HFFc6 (cell line): ENCODE data around the gene VPS39. TPM values are rescaled to one million over a fixed set of nuclear protein-coding genes. Genes with fewer than 3 reads are reported as not detected.

ENCODE experiments used
- DNase-seq: peaks from one replicate; pipeline ENCODE4 v3.0.0-alpha.2; 2018
- H3K27ac Mint-ChIP-seq: 2 replicates; pipeline ENCODE4 v1.8.0; 2020; ENCODE audit warnings: mild to moderate bottlenecking, mixed read lengths
- H3K27me3 Mint-ChIP-seq: 2 replicates; pipeline ENCODE4 v1.8.0; 2021; ENCODE audit warnings: mild to moderate bottlenecking, moderate library complexity, mixed read lengths; ENCODE audit not compliant: insufficient read depth
- H3K36me3 Mint-ChIP-seq: 2 replicates; pipeline ENCODE4 v1.8.0; 2021; ENCODE audit warnings: low read depth, mixed read lengths
- H3K4me1 Mint-ChIP-seq: 2 replicates; pipeline ENCODE4 v1.8.0; 2020; ENCODE audit warnings: low read depth, mixed read lengths
- H3K4me3 Mint-ChIP-seq: 2 replicates; pipeline ENCODE4 v1.8.0; 2020; ENCODE audit warnings: mild to moderate bottlenecking, moderate library complexity, mixed read lengths
- H3K9me3 Mint-ChIP-seq: 2 replicates; pipeline ENCODE4 v1.8.0; 2020; ENCODE audit warnings: mild to moderate bottlenecking, mixed read lengths
- total RNA-seq, 6 experiments: library from RNA; stranded (reverse); fragmentation: NEBNext Ultra II Directional; extraction: Animal tissue kit (Norgen Biotek cat#: 25700); gene quantifications; 2 replicates in 1 of 6; 3 replicates in 5 of 6; pipeline ENCODE4 v1.2.3, GENCODE V29; 2021
- TF ChIP-seq, protein P1 (sequence below): fragments of 200-600 bp; sonication (generic); IDR thresholded peaks from 2 replicates; pipeline ENCODE4 v1.5.0; 2021; ENCODE audit warnings: antibody characterized with exemption, mild to moderate bottlenecking

VPS39 gene
- total RNA-seq, 6 experiments from 2014 or later, result 51.1 to 58.5 (median 52.8) TPM

DNA sequence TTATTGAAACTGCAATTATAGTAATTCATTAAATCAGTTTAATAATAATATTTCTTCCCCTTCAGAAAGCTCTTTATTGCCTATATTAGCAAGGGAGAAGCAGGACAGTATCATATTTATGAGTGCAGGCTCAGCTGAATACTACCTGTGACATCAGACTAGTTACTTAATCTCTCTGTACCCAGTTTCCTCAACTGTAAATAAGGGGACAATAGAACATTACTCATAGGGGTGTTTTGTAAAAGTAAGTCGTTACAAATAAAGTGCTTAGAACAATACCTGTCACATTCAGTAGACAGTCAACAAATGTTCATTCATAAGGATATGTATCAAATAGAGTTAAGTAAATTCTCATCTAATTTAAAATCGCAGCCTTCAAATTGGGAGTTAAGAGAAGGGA, 12.1 kb upstream of the VPS39 start:
- Mint-ChIP-seq H3K27me3 (no peaks in the 10 kb centered on the region; the same call in 1 of the 2 replicates), H3K4me1 (peaks cover 9% of the 10 kb centered on the region), H3K9me3 (no peaks in the 10 kb centered on the region), H3K36me3 (peaks cover 16% of the 10 kb centered on the region), H3K4me3 (no peak overlapping the region), H3K27ac (no peak overlapping the region)
- TF ChIP-seq, protein P1, sequence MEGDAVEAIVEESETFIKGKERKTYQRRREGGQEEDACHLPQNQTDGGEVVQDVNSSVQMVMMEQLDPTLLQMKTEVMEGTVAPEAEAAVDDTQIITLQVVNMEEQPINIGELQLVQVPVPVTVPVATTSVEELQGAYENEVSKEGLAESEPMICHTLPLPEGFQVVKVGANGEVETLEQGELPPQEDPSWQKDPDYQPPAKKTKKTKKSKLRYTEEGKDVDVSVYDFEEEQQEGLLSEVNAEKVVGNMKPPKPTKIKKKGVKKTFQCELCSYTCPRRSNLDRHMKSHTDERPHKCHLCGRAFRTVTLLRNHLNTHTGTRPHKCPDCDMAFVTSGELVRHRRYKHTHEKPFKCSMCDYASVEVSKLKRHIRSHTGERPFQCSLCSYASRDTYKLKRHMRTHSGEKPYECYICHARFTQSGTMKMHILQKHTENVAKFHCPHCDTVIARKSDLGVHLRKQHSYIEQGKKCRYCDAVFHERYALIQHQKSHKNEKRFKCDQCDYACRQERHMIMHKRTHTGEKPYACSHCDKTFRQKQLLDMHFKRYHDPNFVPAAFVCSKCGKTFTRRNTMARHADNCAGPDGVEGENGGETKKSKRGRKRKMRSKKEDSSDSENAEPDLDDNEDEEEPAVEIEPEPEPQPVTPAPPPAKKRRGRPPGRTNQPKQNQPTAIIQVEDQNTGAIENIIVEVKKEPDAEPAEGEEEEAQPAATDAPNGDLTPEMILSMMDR, result no peak
- DNase-seq, result no peak

DNA sequence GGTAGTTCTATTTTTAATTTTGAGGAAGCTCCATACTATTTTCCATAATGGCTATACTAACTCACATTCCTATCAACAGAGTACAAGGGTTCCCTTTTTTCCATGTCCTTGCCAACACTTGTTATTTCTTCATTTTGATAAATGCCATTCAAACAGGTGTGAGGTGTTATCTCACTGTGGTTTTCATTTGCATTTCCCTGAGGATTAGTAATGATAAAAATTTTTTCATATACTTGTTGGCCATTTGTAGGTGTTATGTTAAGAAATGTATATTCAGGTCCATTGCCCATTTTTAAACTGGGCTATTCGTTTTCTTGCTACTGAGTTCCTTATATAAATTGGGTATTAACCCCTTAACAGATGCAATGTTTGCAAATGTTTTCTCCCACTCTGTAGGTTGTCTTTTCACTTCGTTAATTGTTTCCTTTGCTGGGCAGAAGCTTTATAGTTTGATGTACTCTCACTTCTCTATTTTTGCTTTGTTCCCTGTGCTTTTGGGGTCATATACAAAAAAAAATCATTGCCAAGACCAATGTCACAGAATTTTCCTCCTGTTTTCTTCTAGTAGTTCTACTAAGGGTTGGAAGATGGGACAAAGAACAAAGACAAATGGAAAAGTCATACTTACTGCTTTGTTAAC, 11.0 kb upstream of the VPS39 start:
- Mint-ChIP-seq H3K4me1 (peaks cover 9% of the 10 kb centered on the region), H3K27me3 (no peaks in the 10 kb centered on the region; the same call in 1 of the 2 replicates), H3K36me3 (peaks cover 12% of the 10 kb centered on the region), H3K4me3 (no peak overlapping the region), H3K27ac (no peak overlapping the region), H3K9me3 (no peaks in the 10 kb centered on the region)
- DNase-seq, result no peak
- TF ChIP-seq, protein P1, result no peak

DNA sequence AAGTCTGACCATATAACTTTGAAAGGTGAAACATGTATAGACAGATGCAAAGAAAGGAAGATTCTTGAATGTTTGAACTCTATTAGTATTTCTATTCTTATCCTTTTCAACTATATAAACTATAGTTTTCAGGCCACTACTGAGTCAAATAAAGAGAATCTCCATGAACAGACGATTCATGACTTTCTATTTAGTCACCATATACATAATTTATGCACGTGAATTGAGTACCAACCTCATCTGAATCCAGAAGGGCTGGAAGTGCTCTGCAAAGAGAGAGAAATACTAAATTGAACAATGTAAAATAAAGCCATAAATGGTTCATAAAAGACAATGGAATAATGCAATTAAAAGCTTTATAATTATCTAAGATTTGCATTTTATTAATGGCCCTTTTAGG, 9.5 kb upstream of the VPS39 start:
- Mint-ChIP-seq H3K27me3 (no peaks in the 10 kb centered on the region; the same call in 1 of the 2 replicates), H3K36me3 (peaks cover 19% of the 10 kb centered on the region), H3K27ac (no peak overlapping the region), H3K9me3 (no peaks in the 10 kb centered on the region), H3K4me1 (peaks cover 9% of the 10 kb centered on the region), H3K4me3 (no peak overlapping the region)
- DNase-seq, result no peak
- TF ChIP-seq, protein P1, result no peak

DNA sequence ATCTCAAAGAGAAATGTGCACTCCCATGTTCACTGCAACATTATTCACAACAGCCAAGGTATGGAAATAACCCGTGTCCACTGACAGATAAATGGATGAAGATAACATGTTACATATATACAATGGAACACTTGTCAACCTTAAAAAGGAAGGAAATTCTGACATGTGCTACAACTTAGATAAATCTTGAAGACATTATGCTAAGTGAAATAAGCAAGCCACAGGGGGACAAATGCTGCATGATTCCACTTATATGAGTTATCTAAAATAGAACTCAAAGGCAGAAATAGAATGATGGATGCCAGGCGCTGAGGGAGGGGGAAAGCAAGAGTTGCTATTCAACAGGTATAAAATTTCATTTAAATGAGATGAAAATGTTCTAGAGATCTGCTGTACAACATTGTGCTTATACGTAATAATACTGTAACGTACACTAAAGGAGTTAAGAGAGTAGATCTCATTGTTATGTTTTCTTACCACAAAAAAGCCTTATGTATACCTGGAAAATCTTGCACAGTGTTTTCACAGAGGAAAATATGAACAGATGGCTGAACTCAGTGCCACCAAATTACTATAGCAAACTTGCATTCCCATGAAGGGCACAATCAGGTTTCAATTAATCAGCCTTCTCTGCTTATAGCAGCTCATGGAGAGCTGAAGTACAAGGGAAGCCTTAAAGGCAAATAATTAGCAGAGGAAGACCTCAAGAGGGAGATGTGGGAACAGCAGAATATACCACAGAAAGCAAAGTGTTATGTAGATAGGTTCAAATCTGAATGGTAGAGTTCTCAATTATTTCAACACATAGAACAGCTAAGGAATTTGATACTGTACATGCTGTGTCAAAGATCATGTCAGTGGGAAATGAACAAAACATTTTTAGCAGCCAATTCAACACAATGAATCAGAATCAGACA, 8.1 kb upstream of the VPS39 start:
- Mint-ChIP-seq H3K4me1 (peaks cover 9% of the 10 kb centered on the region), H3K27me3 (no peaks in the 10 kb centered on the region), H3K4me3 (no peak overlapping the region), H3K36me3 (peaks cover 30% of the 10 kb centered on the region), H3K27ac (no peak overlapping the region; the same call in 1 of the 2 replicates), H3K9me3 (no peaks in the 10 kb centered on the region)
- no peak for DNase-seq
- TF ChIP-seq, protein P1, result no peak

DNA sequence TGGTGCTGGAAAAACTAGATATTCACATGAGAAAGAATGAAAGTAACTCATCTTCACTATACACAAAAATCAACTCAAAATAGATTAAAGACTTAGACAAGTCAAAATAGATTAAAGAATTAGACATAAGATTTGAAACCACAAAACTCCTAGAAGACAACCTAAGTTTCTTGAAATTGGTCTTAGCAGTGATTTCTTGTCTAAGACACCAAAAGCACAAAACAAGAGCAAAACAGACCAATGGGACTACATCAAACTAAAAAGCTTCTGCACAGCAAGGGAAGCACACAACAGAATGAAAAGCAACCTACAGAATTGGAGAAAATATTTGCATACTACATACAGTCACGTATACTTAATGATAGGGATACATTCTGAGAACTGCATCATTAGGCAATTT, 6.5 kb upstream of the VPS39 start:
- Mint-ChIP-seq H3K27ac (no peak overlapping the region; the same call in 1 of the 2 replicates), H3K4me3 (no peak overlapping the region), H3K27me3 (no peaks in the 10 kb centered on the region)

More for the DNA sequence above, 6.5 kb upstream of the VPS39 start:
- Mint-ChIP-seq H3K9me3 (no peaks in the 10 kb centered on the region), H3K4me1 (peaks cover 9% of the 10 kb centered on the region), H3K36me3 (peaks cover 33% of the 10 kb centered on the region)
- TF ChIP-seq, protein P1, result no peak
- DNase-seq, result no peak
